NCI-H2171 (cell line): ENCODE data around the gene FOXO1.

Experiments used
- DNase-seq: peaks from one replicate; lab custom pipeline; 2025; lab: John Stamatoyannopoulos, UW

FOXO1 gene

GRCh38 chr13:40579535-40579934, 86.9 kb downstream of the FOXO1 start:
- no peak for DNase-seq

GRCh38 chr13:40578055-40578454, 88.4 kb downstream of the FOXO1 start:
- DNase-seq: no peak

GRCh38 chr13:40576369-40576768, 90.1 kb downstream of the FOXO1 start:
- DNase-seq: no peak

- DNase-seq: no peak
Observed at GRCh38 chr13:40572961-40573360, 93.5 kb downstream of the FOXO1 start.

GRCh38 chr13:40571338-40571963, 95.0 kb downstream of the FOXO1 start:
- DNase-seq: no peak

- no peak for DNase-seq
Observed at GRCh38 chr13:40570930-40571329, 95.5 kb downstream of the FOXO1 start.

GRCh38 chr13:40569024-40569350, 97.5 kb downstream of the FOXO1 start:
- DNase-seq: no peak

- DNase-seq: no peak
Observed at GRCh38 chr13:40568246-40569023, 98.0 kb downstream of the FOXO1 start.

- no peak for DNase-seq
Observed at GRCh38 chr13:40566811-40567210, 99.6 kb downstream of the FOXO1 start.

GRCh38 chr13:40565282-40566148, 100.9 kb downstream of the FOXO1 start:
- DNase-seq: no peak

- no peak for DNase-seq
Observed at GRCh38 chr13:40564342-40565001, 102.0 kb downstream of the FOXO1 start.

- DNase-seq: no peak
Observed at GRCh38 chr13:40563350-40564125, 102.9 kb downstream of the FOXO1 start.

- no peak for DNase-seq
Observed at GRCh38 chr13:40562975-40563349, 103.5 kb downstream of the FOXO1 start.

GRCh38 chr13:40559915-40560314, 106.5 kb downstream of the FOXO1 start:
- DNase-seq: no peak

GRCh38 chr13:40558656-40559055, 107.8 kb downstream of the FOXO1 start:
- no peak for DNase-seq

GRCh38 chr13:40556453-40556852, 110.0 kb downstream of the FOXO1 start:
- DNase-seq: no peak

- DNase-seq: no peak
Observed at GRCh38 chr13:40553356-40553755, 113.1 kb downstream of the FOXO1 start.

- no peak for DNase-seq
Observed at GRCh38 chr13:40552895-40553294, 113.5 kb downstream of the FOXO1 start.

GRCh38 chr13:40550130-40550529, 116.3 kb downstream of the FOXO1 start:
- DNase-seq: no peak

- DNase-seq: no peak
Observed at GRCh38 chr13:40549500-40550094, 116.8 kb downstream of the FOXO1 start.
